Nephron (organoid): ENCODE results near the gene CDC37.

Experiments
- H3K27ac Mint-ChIP-seq, 3 experiments: 2 replicates each; pipeline ENCODE4 v1.8.0; 2020; ENCODE audit warnings: mixed read lengths in 3 of 3, mild to moderate bottlenecking in 2 of 3, moderate library complexity in 1 of 3
- H3K27me3 Mint-ChIP-seq: 2 replicates; pipeline ENCODE4 v1.8.0; 2021; ENCODE audit warnings: low read depth, mild to moderate bottlenecking, moderate library complexity, mixed read lengths
- H3K36me3 Mint-ChIP-seq: 2 replicates; pipeline ENCODE4 v1.8.0; 2020; ENCODE audit warnings: low read depth, mixed read lengths
- H3K4me1 Mint-ChIP-seq: 2 replicates; pipeline ENCODE4 v1.8.0; 2020; ENCODE audit warnings: mixed read lengths
- H3K4me3 Mint-ChIP-seq, 3 experiments: 2 replicates each; pipeline ENCODE4 v1.8.0; 2020; ENCODE audit warnings: mild to moderate bottlenecking in 3 of 3, mixed read lengths in 3 of 3, moderate library complexity in 2 of 3
- H3K9me3 Mint-ChIP-seq: 2 replicates; pipeline ENCODE4 v1.8.0; 2020; ENCODE audit warnings: mixed read lengths
- CTCF ChIP-seq, 3 experiments: fragments of 200-600 bp; sonication (generic); IDR thresholded peaks; one replicate each; pipeline ENCODE4 v1.5.0; 2021; ENCODE audit warnings: antibody characterized with exemption in 3 of 3; ENCODE audit not compliant: unreplicated experiment in 3 of 3

The CDC37 gene

GRCh38 chr19:10430505-10431253 lies 27.3 kb upstream of the CDC37 start:
- H3K4me1 Mint-ChIP-seq = no peaks in the 10 kb centered on the region
- H3K27ac Mint-ChIP-seq = no peak overlapping the region
- no peaks in the 10 kb centered on the region for H3K9me3 Mint-ChIP-seq
- H3K27me3 Mint-ChIP-seq = peaks cover 87% of the 10 kb centered on the region
- no peaks in the 10 kb centered on the region for H3K36me3 Mint-ChIP-seq
- peak overlapping the region; percentile 71 to 79 (median 76) for H3K4me3 Mint-ChIP-seq
- TF ChIP-seq CTCF (IDR thresholded peaks at IDR 0.05; ENCODE audit: unreplicated experiment in 3 of 3) = no peak

- Mint-ChIP-seq H3K9me3 (no peaks in the 10 kb centered on the region), H3K27me3 (peaks cover 94% of the 10 kb centered on the region), H3K36me3 (no peaks in the 10 kb centered on the region), H3K4me3 (peak overlapping the region in 1 of 3 experiments; percentile 11), H3K27ac (no peak overlapping the region), H3K4me1 (no peaks in the 10 kb centered on the region)
- TF ChIP-seq CTCF (IDR thresholded peaks at IDR 0.05; ENCODE audit: unreplicated experiment in 3 of 3) = no peak
Observed at GRCh38 chr19:10428996-10429381, 25.6 kb upstream of the CDC37 start.

GRCh38 chr19:10427169-10427568 lies 23.8 kb upstream of the CDC37 start:
- TF ChIP-seq CTCF (IDR thresholded peaks at IDR 0.05; ENCODE audit: unreplicated experiment in 3 of 3) = no peak
- Mint-ChIP-seq H3K36me3 (no peaks in the 10 kb centered on the region), H3K4me3 (no peak overlapping the region), H3K4me1 (peaks cover under 1% of the 10 kb centered on the region), H3K27me3 (peaks cover 96% of the 10 kb centered on the region), H3K9me3 (no peaks in the 10 kb centered on the region), H3K27ac (no peak overlapping the region)

GRCh38 chr19:10424011-10424637 lies 20.8 kb upstream of the CDC37 start:
- H3K36me3 Mint-ChIP-seq = no peaks in the 10 kb centered on the region
- no peak overlapping the region for H3K27ac Mint-ChIP-seq
- peaks cover 96% of the 10 kb centered on the region for H3K27me3 Mint-ChIP-seq
- peak; percentile 93 to 96 (median 95) for TF ChIP-seq CTCF (IDR thresholded peaks at IDR 0.05; ENCODE audit: unreplicated experiment in 3 of 3)
- H3K9me3 Mint-ChIP-seq = no peaks in the 10 kb centered on the region
- H3K4me1 Mint-ChIP-seq = peaks cover 20% of the 10 kb centered on the region
- no peak overlapping the region for H3K4me3 Mint-ChIP-seq

- H3K4me3 Mint-ChIP-seq = no peak overlapping the region
- no peak overlapping the region for H3K27ac Mint-ChIP-seq
Observed at GRCh38 chr19:10422846-10423245, 19.5 kb upstream of the CDC37 start.

More at GRCh38 chr19:10422846-10423245, 19.5 kb upstream of the CDC37 start:
- H3K27me3 Mint-ChIP-seq = peaks cover 93% of the 10 kb centered on the region
- TF ChIP-seq CTCF (IDR thresholded peaks at IDR 0.05; ENCODE audit: unreplicated experiment in 3 of 3) = no peak
- H3K9me3 Mint-ChIP-seq = no peaks in the 10 kb centered on the region
- H3K4me1 Mint-ChIP-seq = peaks cover 30% of the 10 kb centered on the region
- H3K36me3 Mint-ChIP-seq = no peaks in the 10 kb centered on the region
